ENCODE data around the gene XYLT1. TPM values are rescaled to one million over a fixed set of nuclear protein-coding genes. Genes with fewer than 3 reads are reported as not detected.

The XYLT1 gene
- total RNA-seq, 1 donor from 2014 or later, result 1.6 TPM

DNA sequence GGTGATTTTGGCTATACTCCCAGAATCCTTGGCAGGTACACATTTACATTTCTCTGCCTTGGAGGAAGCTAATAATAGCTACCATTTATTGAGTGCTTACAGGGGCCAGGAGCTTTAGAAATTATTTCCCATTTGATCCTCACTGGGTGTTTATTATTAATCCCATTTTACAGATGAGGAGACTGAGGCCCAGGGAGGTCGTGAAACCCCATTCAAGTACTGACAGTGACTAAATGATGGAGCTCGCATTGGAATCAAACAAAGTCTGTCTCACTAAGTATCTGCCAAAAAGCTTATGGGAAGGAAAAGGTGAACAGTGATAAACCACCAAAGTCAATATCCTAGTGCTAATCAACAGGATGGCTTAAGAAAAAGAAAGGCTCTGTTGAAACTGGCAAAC lies 33.3 kb upstream of the XYLT1 start:
- H3K27me3 ChIP-seq (ENCODE audit: control insufficient read depth, insufficient read depth, low read length), result no peaks in the 10 kb centered on the region
- no peak for DNase-seq (ENCODE audit: low read depth)
- no peak overlapping the region for H3K4me3 ChIP-seq (ENCODE audit: low read depth, low read length)
- TF ChIP-seq, protein P1, sequence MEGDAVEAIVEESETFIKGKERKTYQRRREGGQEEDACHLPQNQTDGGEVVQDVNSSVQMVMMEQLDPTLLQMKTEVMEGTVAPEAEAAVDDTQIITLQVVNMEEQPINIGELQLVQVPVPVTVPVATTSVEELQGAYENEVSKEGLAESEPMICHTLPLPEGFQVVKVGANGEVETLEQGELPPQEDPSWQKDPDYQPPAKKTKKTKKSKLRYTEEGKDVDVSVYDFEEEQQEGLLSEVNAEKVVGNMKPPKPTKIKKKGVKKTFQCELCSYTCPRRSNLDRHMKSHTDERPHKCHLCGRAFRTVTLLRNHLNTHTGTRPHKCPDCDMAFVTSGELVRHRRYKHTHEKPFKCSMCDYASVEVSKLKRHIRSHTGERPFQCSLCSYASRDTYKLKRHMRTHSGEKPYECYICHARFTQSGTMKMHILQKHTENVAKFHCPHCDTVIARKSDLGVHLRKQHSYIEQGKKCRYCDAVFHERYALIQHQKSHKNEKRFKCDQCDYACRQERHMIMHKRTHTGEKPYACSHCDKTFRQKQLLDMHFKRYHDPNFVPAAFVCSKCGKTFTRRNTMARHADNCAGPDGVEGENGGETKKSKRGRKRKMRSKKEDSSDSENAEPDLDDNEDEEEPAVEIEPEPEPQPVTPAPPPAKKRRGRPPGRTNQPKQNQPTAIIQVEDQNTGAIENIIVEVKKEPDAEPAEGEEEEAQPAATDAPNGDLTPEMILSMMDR (IDR thresholded peaks at IDR 0.05; ENCODE audit: insufficient read depth, low read length, poor library complexity, severe bottlenecking), result no peak
- H3K36me3 ChIP-seq (ENCODE audit: control insufficient read depth, insufficient read depth, low read length), result no peaks in the 10 kb centered on the region

DNA sequence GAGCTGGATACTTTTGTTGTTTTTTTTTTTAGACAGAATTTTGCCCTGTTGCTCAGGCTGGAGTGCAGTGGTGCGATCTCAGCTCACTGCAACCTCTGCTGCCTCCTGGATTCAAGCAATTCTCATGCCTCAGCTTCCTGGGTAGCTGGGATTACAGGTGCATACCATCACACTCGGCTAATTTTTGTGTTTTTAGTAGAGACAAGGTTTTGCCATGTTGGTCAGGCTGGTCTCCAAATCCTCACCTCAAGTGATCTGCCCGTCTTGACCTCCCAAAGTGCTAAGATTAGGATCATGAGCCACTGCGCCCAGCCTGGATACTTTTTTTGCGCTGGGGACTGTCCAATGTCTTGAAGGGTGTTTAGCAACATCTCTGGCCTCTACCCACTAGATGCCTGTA lies 32.6 kb upstream of the XYLT1 start:
- Histone ChIP-seq H3K4me3 (ENCODE audit: low read depth, low read length) (no peak overlapping the region), H3K27me3 (ENCODE audit: control insufficient read depth, insufficient read depth, low read length) (no peaks in the 10 kb centered on the region), H3K36me3 (ENCODE audit: control insufficient read depth, insufficient read depth, low read length) (no peaks in the 10 kb centered on the region)
- DNase-seq (ENCODE audit: low read depth), result no peak
- TF ChIP-seq, protein P1 (IDR thresholded peaks at IDR 0.05; ENCODE audit: insufficient read depth, low read length, poor library complexity, severe bottlenecking), result no peak

DNA sequence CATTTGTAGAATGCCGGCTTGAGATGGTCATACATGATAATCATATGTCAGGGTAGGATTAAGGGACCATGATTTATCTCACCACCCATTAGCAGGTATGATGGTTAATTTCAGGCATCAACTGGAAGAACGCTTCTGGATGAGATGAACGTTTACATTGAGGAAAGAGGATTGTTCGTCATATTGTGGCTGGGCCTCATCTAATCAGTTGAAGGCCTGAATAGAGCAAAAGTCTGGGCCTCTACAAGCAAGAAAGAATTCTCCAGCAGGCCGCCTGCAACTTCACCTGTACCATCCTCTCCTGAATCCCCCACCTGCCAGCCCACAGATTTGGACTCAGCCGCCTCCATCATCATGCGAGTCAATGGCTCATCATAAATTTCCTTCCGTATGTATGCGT lies 30.6 kb upstream of the XYLT1 start:
- Histone ChIP-seq H3K36me3 (ENCODE audit: control insufficient read depth, insufficient read depth, low read length) (no peaks in the 10 kb centered on the region), H3K27me3 (ENCODE audit: control insufficient read depth, insufficient read depth, low read length) (no peaks in the 10 kb centered on the region), H3K4me3 (ENCODE audit: low read depth, low read length) (no peak overlapping the region)
- DNase-seq (ENCODE audit: low read depth), result no peak
- TF ChIP-seq, protein P1 (IDR thresholded peaks at IDR 0.05; ENCODE audit: insufficient read depth, low read length, poor library complexity, severe bottlenecking), result no peak

DNA sequence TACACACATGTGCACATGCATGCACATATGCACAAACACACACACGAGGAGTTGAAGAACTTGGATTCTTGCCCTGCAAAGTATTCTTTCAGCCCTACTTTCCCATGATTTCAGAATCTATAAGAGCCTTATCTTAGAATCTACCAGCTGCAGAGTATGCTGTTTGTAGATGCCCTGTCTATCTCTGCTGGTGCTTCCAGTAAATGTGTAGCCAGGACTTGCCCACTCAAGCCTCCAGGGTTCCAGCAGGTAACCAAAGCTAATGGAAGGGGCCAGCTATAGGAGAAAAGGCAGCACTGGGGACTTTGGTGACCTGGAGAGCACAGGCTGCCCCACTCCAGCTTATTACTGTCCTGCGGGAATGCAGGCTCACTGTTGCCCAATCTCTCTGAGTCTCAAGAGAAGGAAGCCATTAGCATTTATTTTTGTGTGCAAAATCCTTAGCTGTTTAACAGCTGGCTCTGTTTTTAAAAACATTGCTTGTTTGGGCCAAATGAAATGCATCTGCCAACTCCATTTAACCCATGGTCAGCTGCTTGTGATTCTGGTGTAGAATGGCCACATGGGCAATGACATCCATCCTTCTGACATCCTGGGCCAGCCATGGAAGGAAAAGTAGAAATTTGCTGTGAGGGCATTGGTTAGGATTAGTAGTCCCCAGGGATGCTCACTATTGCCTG lies 28.6 kb upstream of the XYLT1 start:
- Histone ChIP-seq H3K27me3 (ENCODE audit: control insufficient read depth, insufficient read depth, low read length) (no peaks in the 10 kb centered on the region), H3K4me3 (ENCODE audit: low read depth, low read length) (no peak overlapping the region), H3K36me3 (ENCODE audit: control insufficient read depth, insufficient read depth, low read length) (no peaks in the 10 kb centered on the region)
- TF ChIP-seq, protein P1 (IDR thresholded peaks at IDR 0.05; ENCODE audit: insufficient read depth, low read length, poor library complexity, severe bottlenecking), result no peak
- no peak for DNase-seq (ENCODE audit: low read depth)

DNA sequence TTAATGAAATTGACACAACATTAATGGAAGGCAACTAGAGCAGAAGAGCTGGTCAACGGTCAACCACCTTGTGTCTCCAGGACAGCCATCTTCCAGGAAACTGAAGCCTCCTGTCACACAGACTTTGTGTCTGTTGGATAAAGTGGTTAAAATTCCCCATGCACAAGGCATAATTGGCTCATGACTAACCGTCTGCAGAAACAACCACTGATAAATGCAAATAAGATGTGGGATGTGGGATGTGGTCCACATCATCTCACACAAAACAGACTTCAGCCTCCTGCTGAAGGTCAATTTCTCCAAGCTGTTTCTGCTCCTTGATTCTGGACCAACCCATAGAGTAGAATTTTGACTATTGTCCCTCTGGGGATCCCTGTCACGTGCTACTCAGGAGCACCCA lies 26.9 kb upstream of the XYLT1 start:
- TF ChIP-seq, protein P1 (IDR thresholded peaks at IDR 0.05; ENCODE audit: insufficient read depth, low read length, poor library complexity, severe bottlenecking), result no peak
- Histone ChIP-seq H3K36me3 (ENCODE audit: control insufficient read depth, insufficient read depth, low read length) (no peaks in the 10 kb centered on the region), H3K27me3 (ENCODE audit: control insufficient read depth, insufficient read depth, low read length) (no peaks in the 10 kb centered on the region), H3K4me3 (ENCODE audit: low read depth, low read length) (no peak overlapping the region)
- no peak for DNase-seq (ENCODE audit: low read depth)

DNA sequence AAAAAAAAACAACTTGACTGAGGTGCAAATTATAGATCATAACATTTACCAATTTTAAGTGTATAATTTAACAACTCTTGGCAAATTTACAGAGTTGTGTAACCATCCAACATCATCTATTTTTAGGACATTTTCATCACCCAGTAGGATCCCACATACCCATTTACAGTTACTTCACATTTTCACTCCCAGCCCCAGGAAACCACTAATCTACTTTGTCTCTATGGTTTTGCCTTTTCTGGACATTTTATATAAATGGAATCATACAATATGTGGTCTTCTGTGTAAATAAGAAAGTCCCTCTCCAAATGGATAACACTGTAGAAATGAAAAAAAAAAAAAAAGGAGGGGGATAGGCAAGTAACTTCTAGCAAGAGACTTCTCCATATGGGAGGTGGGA lies 26.1 kb upstream of the XYLT1 start:
- Histone ChIP-seq H3K27me3 (ENCODE audit: control insufficient read depth, insufficient read depth, low read length) (no peaks in the 10 kb centered on the region), H3K36me3 (ENCODE audit: control insufficient read depth, insufficient read depth, low read length) (no peaks in the 10 kb centered on the region), H3K4me3 (ENCODE audit: low read depth, low read length) (no peak overlapping the region)
- DNase-seq (ENCODE audit: low read depth), result no peak
- TF ChIP-seq, protein P1 (IDR thresholded peaks at IDR 0.05; ENCODE audit: insufficient read depth, low read length, poor library complexity, severe bottlenecking), result no peak
